Neutrophil (primary cell): ENCODE results near the gene FKBP2.

Source experiments
- H3K27ac ChIP-seq: fragments of 200-600 bp; sonication (generic); 2 replicates; pipeline ENCODE4 v1.5.1; 2016; ENCODE audit warnings: mild to moderate bottlenecking, moderate library complexity
- H3K27me3 ChIP-seq: fragments of 200-600 bp; sonication (generic); 2 replicates; pipeline ENCODE4 v1.6.0; 2016; ENCODE audit warnings: mild to moderate bottlenecking
- H3K36me3 ChIP-seq: fragments of 200-600 bp; sonication (generic); 2 replicates; pipeline ENCODE4 v1.5.1; 2017
- H3K4me1 ChIP-seq, 2 experiments: fragments of 200-600 bp in 1 of 2; sonication (generic) in 1 of 2; 1 replicate in 1 of 2; 2 replicates in 1 of 2; pipeline versions ENCODE4 v1.5.1 to v1.6.1; 2013 to 2016; ENCODE audit warnings: low read depth in 1 of 2, low read length in 1 of 2, mild to moderate bottlenecking in 1 of 2, moderate library complexity in 1 of 2; ENCODE audit not compliant: control insufficient read depth in 1 of 2, insufficient read depth in 1 of 2
- H3K4me3 ChIP-seq, 2 experiments: fragments of 200-600 bp in 1 of 2; sonication (generic) in 1 of 2; 1 replicate in 1 of 2; 2 replicates in 1 of 2; pipeline ENCODE4 v1.5.1; 2013 to 2016; ENCODE audit warnings: low read depth in 1 of 2, low read length in 1 of 2, mild to moderate bottlenecking in 1 of 2, moderate library complexity in 1 of 2
- H3K9me3 ChIP-seq: fragments of 200-600 bp; sonication (generic); 2 replicates; pipeline ENCODE4 v1.5.1; 2016
- CTCF ChIP-seq: fragments of 200-600 bp; sonication (generic); IDR thresholded peaks from 2 replicates; pipeline ENCODE4 v1.5.1; 2016; ENCODE audit warnings: antibody characterized with exemption

Gene FKBP2

GRCh38 chr11:64220271-64220670 is 20.6 kb upstream of the FKBP2 start:
- no peak overlapping the region for H3K27ac ChIP-seq
- H3K9me3 ChIP-seq = no peaks in the 10 kb centered on the region
- H3K36me3 ChIP-seq = peaks cover 93% of the 10 kb centered on the region
- no peak overlapping the region for H3K4me3 ChIP-seq
- H3K4me1 ChIP-seq = peaks cover 5 to 8% of the 10 kb centered on the region in 2 experiments
- no peaks in the 10 kb centered on the region for H3K27me3 ChIP-seq
- TF ChIP-seq CTCF = no peak

- Histone ChIP-seq H3K36me3 (peaks cover 88% of the 10 kb centered on the region), H3K4me1 (peaks cover 10 to 12% of the 10 kb centered on the region in 2 experiments), H3K27me3 (no peaks in the 10 kb centered on the region), H3K4me3 (no peak overlapping the region), H3K9me3 (no peaks in the 10 kb centered on the region), H3K27ac (peak overlapping the region; percentile 36)
- TF ChIP-seq CTCF = no peak
These were observed 20.1 kb upstream of the FKBP2 start for GRCh38 chr11:64220798-64221197.

- peaks cover 71% of the 10 kb centered on the region for H3K36me3 ChIP-seq
- peaks cover 24 to 26% of the 10 kb centered on the region in 2 experiments for H3K4me1 ChIP-seq
- H3K27ac ChIP-seq = peak overlapping the region; percentile 85
- TF ChIP-seq CTCF = no peak
- no peaks in the 10 kb centered on the region for H3K9me3 ChIP-seq
- H3K4me3 ChIP-seq = no peak overlapping the region
- no peaks in the 10 kb centered on the region for H3K27me3 ChIP-seq
These were observed 18.3 kb upstream of the FKBP2 start for GRCh38 chr11:64222651-64223000.

GRCh38 chr11:64223001-64223651 is 17.8 kb upstream of the FKBP2 start:
- no peak overlapping the region for H3K4me3 ChIP-seq
- peaks cover 24 to 27% of the 10 kb centered on the region in 2 experiments for H3K4me1 ChIP-seq
- no peaks in the 10 kb centered on the region for H3K27me3 ChIP-seq
- H3K9me3 ChIP-seq = no peaks in the 10 kb centered on the region
- H3K27ac ChIP-seq = peak overlapping the region; percentile 85
- no peak for TF ChIP-seq CTCF
- peaks cover 66% of the 10 kb centered on the region for H3K36me3 ChIP-seq

GRCh38 chr11:64224151-64224890 is 16.6 kb upstream of the FKBP2 start:
- Histone ChIP-seq H3K36me3 (peaks cover 54% of the 10 kb centered on the region), H3K4me3 (no peak overlapping the region), H3K27ac (peak overlapping the region; percentile 85), H3K9me3 (no peaks in the 10 kb centered on the region), H3K4me1 (peaks cover 28 to 31% of the 10 kb centered on the region in 2 experiments), H3K27me3 (no peaks in the 10 kb centered on the region)
- TF ChIP-seq CTCF = no peak
